ENCODE data around the gene DISP2. TPM values are rescaled to one million over a fixed set of nuclear protein-coding genes. Genes with fewer than 3 reads are reported as not detected.

DISP2 gene
- total RNA-seq, 1 donor from 2014 or later, result 0.60 TPM

- no peak for DNase-seq (ENCODE audit: low spot score)
Measured at GRCh38 chr15:40389824-40390595, 32.0 kb downstream of the DISP2 start.

GRCh38 chr15:40392986-40393948 lies 35.2 kb downstream of the DISP2 start:
- DNase-seq (ENCODE audit: low spot score), result no peak

GRCh38 chr15:40397688-40398412 lies 39.8 kb downstream of the DISP2 start:
- DNase-seq (ENCODE audit: low spot score), result no peak

GRCh38 chr15:40398413-40398873 lies 40.4 kb downstream of the DISP2 start:
- DNase-seq (ENCODE audit: low spot score), result no peak

GRCh38 chr15:40399370-40399769 lies 41.4 kb downstream of the DISP2 start:
- no peak for DNase-seq (ENCODE audit: low spot score)

GRCh38 chr15:40405501-40406381 lies 47.7 kb downstream of the DISP2 start, which contains the start of gene IVD:
Gene IVD, plus strand, starts transcription at chr15:40405795. Its CDS starts 33 bp downstream, at chr15:40405828.
- DNase-seq (ENCODE audit: low spot score), result peak; percentile 95

- no peak for DNase-seq (ENCODE audit: low spot score)
Measured at GRCh38 chr15:40407330-40407990, 49.4 kb downstream of the DISP2 start.

- DNase-seq (ENCODE audit: low spot score), result no peak
Measured at GRCh38 chr15:40409366-40409765, 51.3 kb downstream of the DISP2 start.

GRCh38 chr15:40410476-40410875 lies 52.5 kb downstream of the DISP2 start:
- no peak for DNase-seq (ENCODE audit: low spot score)

GRCh38 chr15:40412095-40412759 lies 54.2 kb downstream of the DISP2 start:
- no peak for DNase-seq (ENCODE audit: low spot score)

GRCh38 chr15:40413036-40413435 lies 55.0 kb downstream of the DISP2 start:
- no peak for DNase-seq (ENCODE audit: low spot score)

- no peak for DNase-seq (ENCODE audit: low spot score)
Measured at GRCh38 chr15:40414816-40415215, 56.8 kb downstream of the DISP2 start.

GRCh38 chr15:40415226-40415625 lies 57.2 kb downstream of the DISP2 start:
- DNase-seq (ENCODE audit: low spot score), result no peak

GRCh38 chr15:40416056-40416455 lies 58.0 kb downstream of the DISP2 start:
- no peak for DNase-seq (ENCODE audit: low spot score)

- DNase-seq (ENCODE audit: low spot score), result no peak
Measured at GRCh38 chr15:40418126-40418525, 60.1 kb downstream of the DISP2 start.

GRCh38 chr15:40420071-40420713 lies 62.2 kb downstream of the DISP2 start:
- DNase-seq (ENCODE audit: low spot score), result no peak

- DNase-seq (ENCODE audit: low spot score), result peak; percentile 67
Measured at GRCh38 chr15:40420793-40421192, 62.8 kb downstream of the DISP2 start.

- DNase-seq (ENCODE audit: low spot score), result peak; percentile 83
Measured at GRCh38 chr15:40421246-40422157, 63.5 kb downstream of the DISP2 start.

Measured in ureter (tissue), 1 donor.